SU-DHL-6 (cell line): Measurements from ENCODE around the gene PPP6R2.

Experiments used
- EZH2phosphoT487 ChIP-seq: fragments of 200-600 bp; sonication (generic), shearing (Covaris generic); conservative IDR thresholded peaks from 2 replicates; pipeline ENCODE4 v1.6.1; 2018; ENCODE audit warnings: mild to moderate bottlenecking, antibody characterized with exemption, low read length, moderate library complexity, mixed read lengths
- TF ChIP-seq, protein P1 (sequence below): fragments of 200-600 bp; sonication (generic); IDR thresholded peaks from one replicate; pipeline ENCODE4 v1.5.1; 2017; ENCODE audit warnings: antibody characterized with exemption, mild to moderate bottlenecking, low read length, moderate library complexity; ENCODE audit not compliant: insufficient read depth, poor library complexity, severe bottlenecking

DNA sequence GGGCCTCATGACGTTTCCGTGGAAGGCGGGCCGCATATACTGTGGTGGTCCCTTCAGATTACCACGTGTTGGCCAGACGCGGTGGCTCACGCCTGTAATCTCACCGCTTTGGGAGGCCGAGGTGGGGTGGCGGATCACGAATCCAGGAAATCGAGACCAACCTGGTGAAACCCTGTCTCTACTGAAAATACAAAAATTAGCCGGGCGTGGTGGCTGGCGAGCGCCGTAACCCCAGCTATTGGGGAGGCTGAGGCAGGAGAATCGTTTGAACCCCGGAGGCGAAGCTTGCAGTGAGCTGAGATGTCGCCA lies 15.5 kb upstream of the PPP6R2 start:
- TF ChIP-seq, protein P1, sequence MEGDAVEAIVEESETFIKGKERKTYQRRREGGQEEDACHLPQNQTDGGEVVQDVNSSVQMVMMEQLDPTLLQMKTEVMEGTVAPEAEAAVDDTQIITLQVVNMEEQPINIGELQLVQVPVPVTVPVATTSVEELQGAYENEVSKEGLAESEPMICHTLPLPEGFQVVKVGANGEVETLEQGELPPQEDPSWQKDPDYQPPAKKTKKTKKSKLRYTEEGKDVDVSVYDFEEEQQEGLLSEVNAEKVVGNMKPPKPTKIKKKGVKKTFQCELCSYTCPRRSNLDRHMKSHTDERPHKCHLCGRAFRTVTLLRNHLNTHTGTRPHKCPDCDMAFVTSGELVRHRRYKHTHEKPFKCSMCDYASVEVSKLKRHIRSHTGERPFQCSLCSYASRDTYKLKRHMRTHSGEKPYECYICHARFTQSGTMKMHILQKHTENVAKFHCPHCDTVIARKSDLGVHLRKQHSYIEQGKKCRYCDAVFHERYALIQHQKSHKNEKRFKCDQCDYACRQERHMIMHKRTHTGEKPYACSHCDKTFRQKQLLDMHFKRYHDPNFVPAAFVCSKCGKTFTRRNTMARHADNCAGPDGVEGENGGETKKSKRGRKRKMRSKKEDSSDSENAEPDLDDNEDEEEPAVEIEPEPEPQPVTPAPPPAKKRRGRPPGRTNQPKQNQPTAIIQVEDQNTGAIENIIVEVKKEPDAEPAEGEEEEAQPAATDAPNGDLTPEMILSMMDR, result no peak
- no peak for TF ChIP-seq EZH2phosphoT487
